GM19463 (cell line): Measurements from ENCODE around the gene OSTN.
"Not testable (repeated sequence)": the region's sequence is repeated elsewhere in the genome, so short reads cannot be mapped to it uniquely, and the experiment has no call there.

Source experiments
- ATAC-seq: cut with Tn5 transposase; IDR thresholded peaks from one replicate; pipeline ENCODE4 v1.9.1; 2021; ENCODE audit warnings: mild to moderate bottlenecking, moderate library complexity; ENCODE audit not compliant: unreplicated experiment

Gene OSTN, protein sequence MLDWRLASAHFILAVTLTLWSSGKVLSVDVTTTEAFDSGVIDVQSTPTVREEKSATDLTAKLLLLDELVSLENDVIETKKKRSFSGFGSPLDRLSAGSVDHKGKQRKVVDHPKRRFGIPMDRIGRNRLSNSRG

DNA sequence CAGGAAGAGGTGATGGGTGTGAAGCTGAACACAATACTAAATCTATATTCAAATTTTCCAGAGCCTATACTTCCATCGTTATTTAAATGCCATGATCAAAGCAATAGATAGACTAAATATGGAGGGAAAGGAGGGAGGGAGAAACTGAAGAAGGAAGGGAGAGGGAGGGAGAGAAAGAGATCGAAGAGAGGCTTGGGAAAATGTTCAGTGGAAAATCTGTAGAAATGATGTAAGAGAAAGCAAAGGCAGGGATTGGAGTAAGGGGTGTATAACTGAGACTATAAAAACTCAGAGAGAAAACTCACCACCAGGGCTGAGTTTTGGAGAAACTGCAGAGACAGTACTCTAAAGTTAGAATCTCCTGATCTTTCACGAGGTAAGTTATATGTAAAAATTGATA is at the start of gene OSTN:
TSS of gene OSTN (plus strand) at position 310 of the 400 bp plus-strand sequence. CDS start 13,292 bp downstream, outside the sequence.
- ATAC-seq = no peak

DNA sequence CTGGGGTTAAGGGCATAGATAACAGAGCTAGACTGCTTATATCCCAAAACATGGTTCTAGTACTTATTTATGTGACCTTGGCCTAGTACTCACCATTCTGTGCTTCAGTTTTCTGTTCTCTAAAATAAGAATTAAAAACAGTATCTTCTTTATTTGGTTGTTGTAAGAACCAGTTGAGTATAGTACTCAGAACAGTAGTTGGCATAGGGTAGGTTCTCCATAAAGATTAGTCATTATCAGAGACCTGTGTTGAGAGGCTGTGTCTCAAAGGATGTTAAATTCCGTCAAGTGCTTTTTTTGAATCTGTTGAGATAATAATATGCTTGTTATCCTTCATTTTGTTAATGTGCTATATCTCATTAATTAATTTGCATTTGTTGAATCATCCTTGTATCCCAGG is 47.4 kb upstream of the OSTN start:
- no peak for ATAC-seq

DNA sequence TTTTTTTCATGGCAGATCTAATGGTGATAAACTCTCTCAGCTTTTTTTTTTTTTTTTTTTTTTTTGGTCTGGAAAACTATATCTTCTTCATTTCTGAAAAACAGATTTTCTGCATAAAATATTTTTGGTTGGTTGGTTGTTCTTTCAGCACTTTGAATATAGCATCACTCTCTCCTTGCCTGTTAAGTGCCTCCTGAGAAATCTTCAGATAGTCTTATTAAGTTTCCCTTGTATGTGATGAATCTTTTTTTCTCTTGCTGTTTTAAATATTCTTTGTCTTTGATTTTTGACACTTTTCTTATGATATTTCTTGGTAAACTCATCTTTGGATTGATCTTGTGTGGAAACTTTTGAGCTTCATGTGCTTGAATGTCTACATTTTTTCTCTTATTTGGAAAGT is 44.2 kb upstream of the OSTN start:
- no peak for ATAC-seq

DNA sequence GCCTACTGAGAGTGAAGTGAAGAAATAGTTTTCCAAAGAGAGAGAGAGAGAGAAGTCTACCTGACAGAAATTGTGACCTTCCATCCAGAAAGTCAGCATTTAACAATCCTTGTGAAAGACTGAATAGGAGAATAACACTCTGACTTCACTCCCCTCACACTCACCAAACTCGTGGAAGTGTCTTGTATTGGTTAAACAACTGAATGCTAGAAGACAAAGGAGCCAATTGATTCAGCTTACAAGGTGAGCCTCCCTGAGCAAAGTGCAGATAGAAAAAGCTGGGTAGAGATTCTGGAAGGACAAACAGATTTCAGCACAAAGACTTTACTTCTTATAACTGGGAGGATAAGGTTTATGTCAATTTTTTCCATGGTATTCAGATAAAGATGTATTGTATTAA is 40.8 kb upstream of the OSTN start:
- ATAC-seq = no peak

DNA sequence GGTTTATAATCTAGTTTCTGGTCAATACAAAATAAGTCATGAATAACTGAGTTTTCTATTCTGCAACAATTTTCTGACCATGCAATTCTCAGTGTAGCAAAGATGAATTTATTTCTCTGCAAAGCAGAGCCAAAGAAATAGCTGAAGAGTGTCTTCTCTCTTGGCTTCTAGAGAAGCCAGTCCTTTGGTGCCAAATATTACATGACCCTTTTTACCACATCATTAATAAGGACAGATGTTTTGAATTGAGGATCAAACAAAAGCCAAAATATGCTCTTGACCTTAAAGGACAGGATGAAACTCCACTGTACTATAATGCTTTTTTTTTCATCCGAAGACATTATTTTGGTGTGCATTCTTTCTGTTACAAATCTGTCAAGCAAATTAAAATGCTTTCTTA is 40.2 kb upstream of the OSTN start:
- no peak for ATAC-seq

DNA sequence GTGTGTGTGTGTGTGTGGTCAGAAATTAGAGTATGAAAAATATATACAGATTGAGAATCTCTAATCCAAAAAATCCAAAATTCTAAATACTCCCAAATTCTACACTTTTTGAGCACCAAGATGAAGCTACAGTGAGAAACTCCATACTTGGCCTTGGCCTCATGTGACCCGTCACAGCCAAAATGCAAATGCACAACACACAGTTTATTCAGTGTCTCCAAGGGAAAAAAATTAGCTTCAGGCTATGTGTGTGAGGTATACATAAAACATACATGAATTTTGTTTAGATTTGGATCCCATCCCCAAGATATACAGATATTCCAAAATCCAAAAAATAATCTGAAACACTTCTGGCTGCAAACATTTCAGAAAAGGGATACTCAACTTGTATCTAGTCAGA is 33.2 kb upstream of the OSTN start:
- no peak for ATAC-seq

DNA sequence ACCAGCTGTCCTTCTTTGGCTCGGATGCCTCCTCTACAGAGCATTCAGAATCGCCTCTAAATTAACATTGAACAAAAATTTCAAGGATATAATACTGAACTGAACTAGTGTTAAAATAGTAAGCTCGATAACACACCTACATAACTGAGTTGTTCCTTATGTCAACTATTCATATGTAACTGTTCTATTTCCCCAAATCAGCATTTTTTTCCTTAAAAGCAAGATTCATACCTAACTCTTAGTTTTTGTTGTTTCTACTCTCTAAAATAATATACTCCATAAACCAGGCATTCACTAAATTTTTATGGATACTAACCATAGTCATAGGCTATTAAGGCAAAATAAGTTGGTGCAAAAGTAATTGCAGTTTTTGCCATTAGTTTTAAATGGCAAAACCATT is 32.7 kb upstream of the OSTN start:
- ATAC-seq = no peak

DNA sequence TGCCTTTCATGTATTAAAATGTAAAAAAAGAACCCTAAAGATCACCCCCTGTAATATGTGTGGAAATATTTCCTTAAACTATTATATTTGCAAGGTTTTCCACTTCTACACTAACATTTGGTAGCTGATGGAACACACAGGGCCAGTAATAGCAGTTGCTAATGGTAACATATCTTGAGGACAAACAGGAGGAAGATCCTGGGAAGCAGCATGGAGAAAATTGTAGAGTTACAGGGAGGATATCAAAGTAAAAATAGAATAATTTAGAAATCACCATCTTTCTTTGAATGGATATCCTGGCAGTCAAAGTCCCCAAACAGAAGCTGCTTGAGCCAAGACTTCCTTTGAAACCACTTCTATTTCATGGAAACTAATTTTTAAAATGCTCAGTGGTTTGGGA is 29.5 kb upstream of the OSTN start:
- ATAC-seq = no peak

DNA sequence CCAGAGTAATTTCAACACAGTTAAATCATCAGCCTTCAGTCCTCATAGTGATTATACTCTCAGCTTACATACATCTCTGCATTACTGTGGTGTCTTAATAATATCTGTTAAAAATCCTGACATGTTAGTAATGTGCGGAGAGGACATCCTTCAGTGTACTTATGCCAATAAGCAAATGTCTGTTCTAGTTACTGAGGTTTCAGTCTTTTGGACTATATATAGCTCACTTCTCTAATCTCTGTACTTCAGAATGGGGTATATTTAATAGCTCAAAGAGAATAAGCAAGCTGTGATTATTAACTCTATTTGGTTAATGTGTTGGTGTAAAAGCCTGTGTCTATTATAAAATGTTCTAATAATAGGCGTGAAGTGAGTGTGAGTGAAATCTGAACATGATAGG is 28.9 kb upstream of the OSTN start:
- peak; percentile 80 for ATAC-seq

DNA sequence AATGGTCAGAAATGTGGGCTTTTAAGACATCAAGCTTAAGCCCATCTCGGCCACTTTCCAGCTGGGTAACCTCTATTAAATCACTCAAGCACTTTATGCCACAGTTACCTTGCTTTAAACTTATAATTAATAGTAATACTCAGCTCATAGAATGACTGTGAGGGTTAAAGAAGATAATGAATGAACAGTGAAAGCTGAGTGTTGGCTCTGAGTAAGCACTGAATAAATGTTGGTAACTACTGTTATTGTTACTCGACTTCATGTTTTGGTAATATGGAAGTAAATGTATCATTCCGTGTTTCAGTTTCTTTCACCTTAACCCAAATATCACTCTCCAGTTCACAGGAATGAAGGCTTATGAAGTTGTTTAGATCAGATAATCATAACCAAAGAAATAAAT is 23.9 kb upstream of the OSTN start:
- no peak for ATAC-seq

DNA sequence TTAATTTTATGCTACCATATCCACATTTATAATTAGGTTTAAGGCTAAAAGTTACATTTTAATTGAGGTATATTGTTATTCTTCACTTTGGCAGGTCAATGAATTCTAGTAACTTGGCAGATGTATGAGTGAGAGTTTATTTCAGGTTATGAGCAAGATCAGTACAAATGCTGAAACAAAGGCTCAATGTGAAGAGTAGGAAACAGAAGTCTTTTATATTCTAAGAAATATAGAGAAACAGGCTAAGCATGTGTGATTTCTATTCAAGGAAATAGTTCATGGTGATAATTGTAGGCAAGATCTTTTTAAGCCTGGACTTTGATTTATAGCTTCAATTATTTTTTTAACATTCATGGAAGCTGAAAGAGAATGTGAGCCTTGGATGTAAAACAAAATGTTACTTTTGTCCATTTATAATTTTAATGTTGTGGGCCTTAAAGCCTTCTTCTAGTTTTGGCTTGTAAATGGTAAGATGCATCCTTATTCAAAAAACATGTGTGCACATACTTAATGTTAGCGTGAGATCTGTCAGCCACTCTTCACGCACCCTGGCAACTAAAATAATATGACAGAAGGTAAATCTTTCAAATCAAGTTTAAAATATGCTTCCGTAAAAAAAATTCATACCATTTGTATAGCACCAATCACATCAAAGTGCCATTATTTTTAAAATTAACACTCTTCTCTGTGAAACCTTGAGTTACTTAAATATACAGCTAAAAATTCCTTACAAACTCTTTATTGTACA is 22.8 kb upstream of the OSTN start:
- no peak for ATAC-seq

DNA sequence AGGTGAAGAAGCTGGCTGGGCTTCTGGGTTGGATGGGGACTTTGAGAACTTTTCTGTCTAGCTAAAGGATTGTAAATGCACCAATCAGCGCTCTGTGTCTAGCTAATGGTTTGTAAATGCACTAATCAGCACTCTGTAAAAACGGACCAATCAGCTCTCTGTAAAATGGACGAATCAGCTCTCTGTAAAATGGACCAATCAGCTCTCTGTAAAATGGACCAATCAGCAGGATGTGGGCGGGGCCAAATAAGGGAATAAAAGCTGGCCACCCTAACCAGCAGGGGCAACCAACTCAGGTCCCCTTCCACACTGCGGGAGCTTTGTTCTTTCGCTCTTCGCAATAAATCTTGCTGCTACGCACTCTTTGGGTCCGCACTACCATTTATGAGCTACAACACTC is 13.7 kb upstream of the OSTN start:
- ATAC-seq = not testable (repeated sequence)

DNA sequence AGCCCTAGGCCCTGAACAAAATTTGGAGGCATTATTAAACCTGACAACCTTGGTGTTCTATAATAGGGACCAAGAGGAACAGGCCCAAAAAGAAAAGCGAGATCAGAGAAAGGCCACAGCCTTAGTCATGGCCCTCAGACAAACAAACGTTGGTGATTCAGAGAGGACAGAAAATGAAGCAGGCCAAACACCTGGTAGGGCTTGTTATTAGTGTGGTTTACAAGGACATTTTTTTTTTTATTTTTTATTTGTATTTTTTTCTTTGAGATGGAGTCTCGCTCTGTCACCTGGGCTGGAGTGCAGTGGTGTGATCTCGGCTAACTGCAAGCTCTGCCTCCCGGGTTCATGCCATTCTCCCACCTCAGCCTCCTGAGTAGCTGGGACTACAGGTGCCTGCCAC is 10.8 kb upstream of the OSTN start:
- ATAC-seq = not testable (repeated sequence)

DNA sequence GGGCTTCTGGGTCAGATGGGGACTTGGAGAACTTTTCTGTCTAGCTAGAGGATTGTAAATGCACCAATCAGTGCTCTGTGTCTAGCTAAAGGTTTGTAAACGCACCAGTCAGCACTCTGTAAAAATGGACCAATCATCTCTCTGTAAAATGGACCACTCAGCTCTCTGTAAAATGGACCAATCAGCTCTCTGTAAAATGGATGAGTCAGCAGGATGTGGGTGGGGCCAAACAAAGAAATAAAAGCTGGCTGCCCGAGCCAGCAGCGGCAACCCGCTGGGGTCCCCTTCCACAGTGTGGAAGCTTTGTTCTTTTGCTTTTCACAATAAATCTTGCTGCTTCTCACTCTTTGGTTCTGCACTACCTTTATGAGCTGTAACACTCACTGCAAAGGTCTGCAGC is 6.8 kb upstream of the OSTN start:
- not testable (repeated sequence) for ATAC-seq

DNA sequence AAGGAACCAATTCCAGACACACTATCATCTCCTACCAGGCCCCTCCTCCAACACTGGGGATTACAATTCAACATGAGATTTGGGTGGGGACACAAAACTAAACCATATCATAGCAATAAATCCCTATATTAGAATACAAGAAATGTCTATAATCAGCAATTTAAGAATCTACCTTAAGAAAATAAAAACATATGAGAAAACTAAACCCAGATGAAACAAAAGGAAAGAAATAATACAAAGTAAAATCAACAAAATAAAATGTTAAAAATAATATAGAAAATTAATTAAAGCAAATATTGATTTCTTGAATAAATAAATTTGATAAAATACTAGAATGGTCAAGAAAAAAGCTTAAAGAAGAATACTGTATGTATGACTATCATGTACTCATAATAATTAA is 6.1 kb upstream of the OSTN start:
- no peak for ATAC-seq

DNA sequence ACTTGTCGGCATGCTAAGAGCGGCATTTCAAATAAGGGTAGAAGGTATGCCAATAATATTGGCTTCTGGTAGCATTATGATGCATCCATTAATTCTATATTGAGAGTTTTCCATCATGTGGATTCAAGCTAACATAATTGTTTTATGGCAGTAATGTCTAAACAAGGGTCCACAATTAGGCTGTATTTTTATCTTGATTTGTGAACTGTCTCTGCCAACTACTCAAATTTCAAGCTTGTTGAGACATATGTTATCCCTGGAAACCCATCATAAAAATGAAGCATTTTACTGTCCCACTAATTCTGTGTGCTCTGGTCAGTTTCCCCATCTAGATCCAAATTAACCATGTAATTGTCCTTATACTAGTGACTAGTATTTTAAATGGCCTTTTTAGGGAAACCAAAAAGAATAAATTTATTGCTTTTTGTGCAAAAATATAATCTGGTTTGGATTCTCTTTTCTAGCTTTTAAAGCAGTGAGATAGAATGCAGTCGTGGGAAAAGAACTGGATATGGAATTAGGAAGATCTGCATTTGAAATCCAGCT is 1.2 kb upstream of the OSTN start:
- ATAC-seq = no peak

DNA sequence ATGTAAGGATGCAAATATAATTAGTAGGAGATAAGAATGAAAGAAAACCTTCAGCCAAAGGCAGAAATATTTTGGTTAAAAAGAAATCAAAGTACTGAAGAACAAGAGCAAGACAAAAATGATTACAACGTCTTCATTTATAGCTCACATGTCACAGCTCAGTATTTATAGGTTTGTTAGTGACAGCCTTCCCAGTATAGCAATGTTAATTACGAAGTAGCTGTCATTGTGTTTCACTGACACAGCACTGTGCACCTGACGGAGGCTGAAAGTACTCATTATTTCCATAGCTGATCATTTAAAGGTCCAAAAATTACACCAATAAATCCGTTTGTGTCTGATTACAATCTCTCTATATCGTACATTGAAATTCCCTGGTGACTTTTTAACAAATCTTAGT is 561 bp upstream of the OSTN start:
- no peak for ATAC-seq

DNA sequence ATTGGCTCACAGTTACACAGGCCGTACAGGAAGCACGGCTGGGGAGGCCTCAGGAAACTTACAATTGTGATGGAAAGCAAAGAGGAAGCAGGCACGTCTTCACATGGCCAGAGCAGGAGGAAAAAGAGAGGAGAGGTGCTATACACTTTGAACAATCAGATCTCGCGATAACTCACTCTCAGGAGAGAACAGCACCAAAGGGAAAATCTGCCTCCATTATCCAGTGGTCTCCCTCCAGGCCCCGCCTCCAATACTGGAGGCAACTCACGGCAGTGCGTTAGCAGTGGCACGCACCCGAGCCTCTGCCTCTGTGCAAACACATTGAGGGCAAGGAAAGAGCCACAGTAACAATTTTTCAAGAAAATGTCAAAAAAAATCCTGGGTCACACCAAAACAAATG is 11.0 kb downstream of the OSTN start:
- ATAC-seq = no peak

DNA sequence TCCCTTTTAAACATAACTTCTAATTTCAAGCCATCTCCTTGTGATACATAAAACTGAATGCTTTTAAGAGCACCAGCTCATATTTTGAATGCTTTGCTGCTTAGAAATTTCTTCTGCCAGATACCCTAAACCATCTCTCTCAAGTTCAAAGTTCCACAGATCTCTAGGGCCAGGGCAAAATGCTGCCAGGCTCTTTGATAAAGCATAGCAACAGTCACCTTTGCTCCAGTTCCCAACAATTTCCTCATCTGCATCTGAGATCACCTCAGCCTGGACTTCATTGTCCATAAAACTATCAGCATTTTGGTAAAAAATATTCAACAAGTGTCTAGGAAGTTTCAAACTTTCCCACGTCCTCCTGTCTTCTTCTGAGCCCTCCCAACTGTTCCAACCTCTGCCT is 17.5 kb downstream of the OSTN start:
- ATAC-seq = no peak

DNA sequence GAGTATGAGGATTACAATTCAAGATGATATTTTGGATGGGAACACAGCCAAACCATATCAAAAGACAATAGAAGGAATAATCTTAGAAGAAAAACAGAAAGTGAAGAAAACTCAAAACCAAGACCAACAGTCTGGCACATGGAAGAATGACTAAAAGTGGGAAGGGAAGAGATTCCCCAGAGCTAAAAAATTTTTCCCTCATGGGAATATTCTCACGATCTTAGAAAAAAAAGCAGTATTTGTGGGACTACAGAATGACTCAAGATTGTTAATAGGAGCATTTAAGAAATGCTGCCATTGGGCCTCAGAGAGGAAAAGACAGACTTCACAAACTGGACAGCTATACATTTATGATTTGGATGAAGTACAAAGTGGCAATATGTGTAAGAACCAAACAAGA is 18.3 kb downstream of the OSTN start:
- ATAC-seq = no peak

DNA sequence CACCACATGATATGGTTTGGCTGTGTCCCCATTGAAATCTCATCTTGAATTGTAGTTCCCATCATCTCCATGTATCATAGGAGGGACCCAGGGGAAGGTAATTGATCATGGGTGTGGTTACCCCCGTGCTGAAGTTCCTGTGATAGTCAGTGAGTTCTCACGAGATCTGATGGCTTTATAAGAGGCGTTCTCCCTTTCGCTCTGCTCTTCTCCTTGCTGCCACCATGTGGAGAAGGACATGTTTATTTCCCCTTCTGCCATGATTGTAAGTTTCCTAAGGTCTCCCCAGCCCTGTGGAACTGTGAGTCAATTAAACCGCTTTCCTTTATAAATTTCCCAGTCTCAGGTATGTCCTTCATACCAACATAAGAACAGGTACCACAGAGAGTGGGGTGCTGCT is 21.9 kb downstream of the OSTN start:
- no peak for ATAC-seq

DNA sequence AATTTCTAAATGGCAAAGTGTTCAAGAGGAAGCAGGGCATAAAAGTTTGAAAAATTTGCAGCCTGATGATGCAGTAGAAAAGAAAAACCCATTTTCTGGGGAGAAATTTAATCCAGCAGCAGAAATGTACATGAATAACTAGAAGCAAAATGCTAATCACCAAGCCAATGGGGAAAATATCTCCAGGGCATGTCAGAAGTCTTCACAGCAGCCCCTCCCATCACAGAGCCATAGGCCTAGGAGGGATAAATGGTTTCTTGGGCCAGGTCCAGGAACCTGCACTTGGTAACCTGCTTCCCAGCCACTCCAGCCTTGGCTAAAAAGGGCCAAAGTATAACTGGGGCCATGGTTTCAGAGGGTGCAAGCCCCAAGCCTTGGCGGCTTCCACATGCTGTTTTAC is 22.6 kb downstream of the OSTN start:
- ATAC-seq = no peak

DNA sequence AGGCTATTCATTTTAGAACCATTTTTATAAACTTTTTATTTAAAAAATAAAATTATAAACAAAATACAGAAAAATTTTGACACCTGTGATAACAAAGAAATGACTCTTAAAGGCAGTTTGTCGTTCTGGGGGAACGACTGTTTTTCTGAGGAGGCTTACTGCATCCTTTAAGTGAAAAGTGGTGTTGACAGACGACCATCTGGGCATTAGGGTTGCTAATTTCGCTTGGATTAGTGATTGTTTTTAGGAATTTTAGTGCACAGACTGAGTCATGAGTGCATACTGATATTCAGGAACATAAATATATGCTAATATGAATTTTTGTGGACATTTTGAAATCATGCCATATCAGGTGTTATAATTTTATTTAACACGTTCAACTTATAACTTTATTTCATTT is 28.5 kb downstream of the OSTN start:
- no peak for ATAC-seq
